Cardiac muscle cell (in vitro differentiated cells and primary cell): Measurements from ENCODE around the gene DEPDC7. TPM values are rescaled to one million over a fixed set of nuclear protein-coding genes. Genes with fewer than 3 reads are reported as not detected.

Experiments
- DNase-seq, 2 donors: peaks; one replicate each; pipeline versions ENCODE4 v3.0.0 to v3.0.0-alpha.2; 2010 to 2017; ENCODE audit warnings: low read depth in 1 of 2, low spot score in 1 of 2
- H3K27ac ChIP-seq: fragments of 200-600 bp; sonication (generic); 2 replicates; pipeline ENCODE4 v1.5.1; 2016
- H3K27me3 ChIP-seq: fragments of 200-600 bp; sonication (generic); 2 replicates; pipeline ENCODE4 v1.6.0; 2016; ENCODE audit warnings: control low read depth
- H3K36me3 ChIP-seq: fragments of 200-600 bp; sonication (generic); 2 replicates; pipeline ENCODE4 v1.5.1; 2016; ENCODE audit warnings: control low read depth
- H3K4me1 ChIP-seq: fragments of 200-600 bp; sonication (generic); 2 replicates; pipeline ENCODE4 v1.8.1; 2017; ENCODE audit warnings: low read depth, mild to moderate bottlenecking, mixed run types
- H3K4me3 ChIP-seq: fragments of 200-600 bp; sonication (generic); 2 replicates; pipeline ENCODE4 v1.5.1; 2016; ENCODE audit warnings: mild to moderate bottlenecking
- H3K9me3 ChIP-seq: fragments of 200-600 bp; sonication (generic); 2 replicates; pipeline ENCODE4 v1.5.1; 2017; ENCODE audit warnings: low read depth, mild to moderate bottlenecking, control low read depth
- CTCF ChIP-seq: IDR thresholded peaks from 2 replicates; pipeline ENCODE4 v1.5.1; 2012; ENCODE audit warnings: low read depth, mild to moderate bottlenecking, low read length
- polyA plus RNA-seq: library from polyadenylated mRNA; unstranded; fragments of >200 nt; fragmentation: Nextera tagmentation; extraction: Ambion mirVana; gene quantifications from 2 replicates; pipeline ENCODE4 v1.2.1, GENCODE V29; 2016
- total RNA-seq: library from RNA; depleted of rRNA; stranded (reverse); fragments of >200 nt; gene quantifications from 2 replicates; pipeline ENCODE4 v1.2.3, GENCODE V29; 2016

DEPDC7 gene
- total and polyA plus RNA-seq, 2 experiments from 2014 or later: 1.6 to 3.8 TPM

- no peaks in the 10 kb centered on the region for H3K4me1 ChIP-seq
- no peaks in the 10 kb centered on the region for H3K9me3 ChIP-seq
- DNase-seq: no peak
- H3K27me3 ChIP-seq: no peaks in the 10 kb centered on the region
- H3K4me3 ChIP-seq: no peak overlapping the region
- no peak for TF ChIP-seq CTCF
- H3K27ac ChIP-seq: no peak overlapping the region
- no peaks in the 10 kb centered on the region for H3K36me3 ChIP-seq
These were observed 49.2 kb downstream of the DEPDC7 start for GRCh38 chr11:33064866-33065265.

GRCh38 chr11:33065445-33066178, 49.9 kb downstream of the DEPDC7 start:
- H3K4me3 ChIP-seq: no peak overlapping the region
- no peaks in the 10 kb centered on the region for H3K4me1 ChIP-seq
- DNase-seq: peak; percentile 78 to 79
- H3K36me3 ChIP-seq: no peaks in the 10 kb centered on the region
- peak; percentile 86 for TF ChIP-seq CTCF
- H3K9me3 ChIP-seq: no peaks in the 10 kb centered on the region
- H3K27me3 ChIP-seq: no peaks in the 10 kb centered on the region
- no peak overlapping the region for H3K27ac ChIP-seq

GRCh38 chr11:33067294-33067693, 51.6 kb downstream of the DEPDC7 start:
- Histone ChIP-seq H3K4me1 (no peaks in the 10 kb centered on the region), H3K4me3 (no peak overlapping the region), H3K27ac (no peak overlapping the region), H3K9me3 (no peaks in the 10 kb centered on the region), H3K36me3 (peaks cover under 1% of the 10 kb centered on the region), H3K27me3 (no peaks in the 10 kb centered on the region)
- DNase-seq: no peak
- TF ChIP-seq CTCF: no peak

- H3K27ac ChIP-seq: no peak overlapping the region
- peaks cover 9% of the 10 kb centered on the region for H3K36me3 ChIP-seq
These were observed 53.1 kb downstream of the DEPDC7 start for GRCh38 chr11:33068611-33069340.

GRCh38 chr11:33072465-33072864, 56.8 kb downstream of the DEPDC7 start:
- H3K4me3 ChIP-seq: no peak overlapping the region
- H3K9me3 ChIP-seq: no peaks in the 10 kb centered on the region
- H3K4me1 ChIP-seq: no peaks in the 10 kb centered on the region
- TF ChIP-seq CTCF: no peak
- no peak for DNase-seq
- peaks cover 9% of the 10 kb centered on the region for H3K36me3 ChIP-seq
- H3K27ac ChIP-seq: no peak overlapping the region
- no peaks in the 10 kb centered on the region for H3K27me3 ChIP-seq

More at GRCh38 chr11:33068611-33069340, 53.1 kb downstream of the DEPDC7 start:
- TF ChIP-seq CTCF: no peak
- Histone ChIP-seq H3K4me3 (no peak overlapping the region), H3K27me3 (no peaks in the 10 kb centered on the region), H3K9me3 (no peaks in the 10 kb centered on the region), H3K4me1 (no peaks in the 10 kb centered on the region)
- no peak for DNase-seq

Other genes starting within 250 kb of the DEPDC7 start
- not detected in 2 replicates for gene CCDC73, start 221.2 kb upstream of the DEPDC7 start, total RNA-seq
- gene CCDC73, start 221.2 kb upstream of the DEPDC7 start, polyA plus RNA-seq: 0.76 TPM in 1 of 2 replicates, not detected in the other
- not detected in 2 replicates for gene PRRG4, start 186.0 kb upstream of the DEPDC7 start, total RNA-seq
- gene PRRG4, start 186.0 kb upstream of the DEPDC7 start, polyA plus RNA-seq: not detected in 2 replicates
- gene QSER1, start 123.1 kb upstream of the DEPDC7 start, total RNA-seq: 15.9 and 32.1 TPM in 2 replicates
- gene QSER1, start 123.1 kb upstream of the DEPDC7 start, polyA plus RNA-seq: 4.5 and 9.3 TPM in 2 replicates
- 14.7 and 29.5 TPM in 2 replicates for gene TCP11L1, start 23.7 kb downstream of the DEPDC7 start, total RNA-seq
- gene TCP11L1, start 23.7 kb downstream of the DEPDC7 start, polyA plus RNA-seq: 7.4 and 7.7 TPM in 2 replicates
- 23.0 and 25.8 TPM in 2 replicates for gene CSTF3, start 145.6 kb downstream of the DEPDC7 start, total RNA-seq
- gene CSTF3, start 145.6 kb downstream of the DEPDC7 start, polyA plus RNA-seq: 74.4 and 75.5 TPM in 2 replicates
- gene HIPK3, start 241.5 kb downstream of the DEPDC7 start, total RNA-seq: 134 and 179 TPM in 2 replicates
- 56.6 and 106 TPM in 2 replicates for gene HIPK3, start 241.5 kb downstream of the DEPDC7 start, polyA plus RNA-seq